K562 (cell line): ENCODE measurements around the gene WBP1L. TPM values are rescaled to one million over a fixed set of nuclear protein-coding genes. Genes with fewer than 3 reads are reported as not detected.

Source experiments
- ATAC-seq: fragments of 200-7000 bp; cut with Tn5 transposase; 3 replicates; pipeline ENCODE4 v1.9.1; 2020; ENCODE audit warnings: moderate library complexity
- BruUV-seq: library from RNA; stranded (reverse); fragments of 400-500 nt; replicated peaks from 2 replicates; lab custom pipeline; 2021; lab: Mats Ljungman, UMichigan
- CTCF ChIA-PET: fragments of 300-600 bp; formaldehyde crosslinking; extraction: SDS; loops from one replicate; lab custom pipeline; 2021; ENCODE audit warnings: low intra/inter-chr PET ratio; lab: Yijun Ruan, JAX
- POLR2A ChIA-PET: fragments of 300-600, 350-650 bp; sonication (Branson Sonifier 250); formaldehyde crosslinking; extraction: SDS; loops from one replicate; lab custom pipeline; 2021; ENCODE audit warnings: antibody characterized with exemption, inconsistent platforms; lab: Yijun Ruan, JAX
- DNase-seq, 4 experiments: peaks; one replicate each; pipeline versions ENCODE4 v3.0.0 to v3.0.0-alpha.2; 2011 to 2018; ENCODE audit warnings: low spot score in 3 of 4, mixed read lengths in 3 of 4; ENCODE audit errors: extremely low read depth in 1 of 4
- FAIRE-seq: peaks from 2 replicates; lab custom pipeline; 2011; peaks lifted over from hg19 to GRCh38; lab: Jason Lieb, UNC
- H2AFZ ChIP-seq: 2 replicates; pipeline ENCODE4 v1.6.0; 2011; ENCODE audit warnings: low read depth, low read length, control low read depth, inconsistent platforms
- H3K27ac ChIP-seq: fragments of 200-600 bp; 3 replicates; pipeline ENCODE4 v1.8.0; 2011; ENCODE audit warnings: low read depth, mild to moderate bottlenecking, control low read depth, inconsistent platforms, low read length, moderate library complexity, mixed read lengths; ENCODE audit errors: extremely low read depth
- H3K27me3 ChIP-seq, 2 experiments: fragments of 300-600 bp in 1 of 2; 2 replicates in 1 of 2; 3 replicates in 1 of 2; pipeline versions ENCODE4 v1.6.0 to v1.8.0; 2011; ENCODE audit warnings: inconsistent platforms in 2 of 2, low read length in 2 of 2, mild to moderate bottlenecking in 1 of 2, mixed read lengths in 1 of 2, moderate library complexity in 1 of 2; ENCODE audit not compliant: control insufficient read depth in 2 of 2, insufficient read depth in 2 of 2
- H3K36me3 ChIP-seq: fragments of 300-600 bp; 3 replicates; pipeline ENCODE4 v1.8.0; 2011; ENCODE audit warnings: mild to moderate bottlenecking, low read length, inconsistent platforms; ENCODE audit not compliant: control insufficient read depth, insufficient read depth
- H3K4me1 ChIP-seq, 2 experiments: fragments of 200-600 bp in 1 of 2; replicated peaks in 1 of 2; 2 replicates in 1 of 2; 3 replicates in 1 of 2; pipeline versions ENCODE4 v1.5.1 to v1.8.0; 2011; ENCODE audit warnings: inconsistent platforms in 2 of 2, low read length in 2 of 2, mild to moderate bottlenecking in 1 of 2, mixed read lengths in 1 of 2, moderate library complexity in 1 of 2; ENCODE audit not compliant: control insufficient read depth in 2 of 2, insufficient read depth in 2 of 2
- H3K4me2 ChIP-seq: 2 replicates; pipeline ENCODE4 v1.6.1; 2011; ENCODE audit warnings: low read length, control low read depth, inconsistent platforms, mixed read lengths; ENCODE audit not compliant: insufficient read depth
- H3K4me3 ChIP-seq: fragments of 200-600 bp; sonication (generic), shearing (Covaris generic); 2 replicates; pipeline ENCODE4 v1.5.1; 2016; ENCODE audit warnings: control low read depth, inconsistent platforms
- H3K79me2 ChIP-seq: fragments of 200-600 bp; 3 replicates; pipeline ENCODE4 v1.8.0; 2011; ENCODE audit warnings: low read length, inconsistent platforms; ENCODE audit not compliant: control insufficient read depth, insufficient read depth
- H3K9ac ChIP-seq, 2 experiments: 2 replicates each; pipeline versions ENCODE4 v1.6.0 to v1.6.1; 2011; ENCODE audit warnings: low read depth in 2 of 2, low read length in 2 of 2, control low read depth in 1 of 2, inconsistent platforms in 1 of 2, mild to moderate bottlenecking in 1 of 2, mixed read lengths in 1 of 2; ENCODE audit not compliant: insufficient read depth in 1 of 2
- H3K9me1 ChIP-seq: one replicate; pipeline ENCODE4 v1.6.0; 2011; ENCODE audit warnings: inconsistent platforms, mild to moderate bottlenecking, low read length, moderate library complexity; ENCODE audit not compliant: control insufficient read depth, insufficient read depth
- H3K9me3 ChIP-seq: replicated peaks from 2 replicates; pipeline ENCODE4 v1.5.1; 2011; ENCODE audit warnings: low read depth, low read length, inconsistent platforms; ENCODE audit not compliant: control insufficient read depth, insufficient read depth
- H4K20me1 ChIP-seq: replicated peaks from 2 replicates; pipeline ENCODE4 v1.6.1; 2011; ENCODE audit warnings: low read length, inconsistent platforms, mixed read lengths; ENCODE audit not compliant: control insufficient read depth, insufficient read depth
- CREBBP ChIP-seq: IDR thresholded peaks from one replicate; pipeline ENCODE4 v1.6.1; 2012; ENCODE audit warnings: low read depth, mild to moderate bottlenecking, control low read depth, inconsistent platforms, low read length
- MEIS2 ChIP-seq: fragments of 450-650 bp; IDR thresholded peaks from 2 replicates; pipeline ENCODE4 v1.6.1; 2014; ENCODE audit warnings: mild to moderate bottlenecking; ENCODE audit not compliant: partially characterized antibody
- NFXL1 ChIP-seq: fragments of 450-650 bp; formaldehyde crosslinking; IDR thresholded peaks from 2 replicates; pipeline ENCODE4 v1.4.0; 2021; ENCODE audit warnings: mild to moderate bottlenecking
- RBM15 ChIP-seq: fragments of 200-400 bp; formaldehyde crosslinking; IDR thresholded peaks from 2 replicates; pipeline ENCODE4 v1.6.1; 2018; ENCODE audit warnings: mild to moderate bottlenecking, low read length, moderate library complexity; ENCODE audit not compliant: insufficient read depth
- ZBTB5 ChIP-seq: fragments of 450-650 bp; IDR thresholded peaks from 2 replicates; pipeline ENCODE4 v1.6.1; 2017; ENCODE audit warnings: antibody characterized with exemption
- ZNF778 ChIP-seq: fragments of 450-650 bp; formaldehyde crosslinking; IDR thresholded peaks from 2 replicates; pipeline ENCODE4 v1.4.0; 2020; ENCODE audit warnings: mild to moderate bottlenecking, moderate library complexity
- WGBS: fragments of 100-300 bp; shearing (Covaris generic); methylation state at CpG from one replicate; pipeline ENCODE4 v1.1.6; 2016; ENCODE audit warnings: low coverage, mixed read lengths; ENCODE audit not compliant: insufficient coverage; ENCODE audit errors: missing lambda C conversion rate; 5-methylcytosine and 5-hydroxymethylcytosine counted together
- in situ Hi-C: fragments of 300-500 bp; cut with MboI; formaldehyde crosslinking; loops from 4 replicates; pipeline ENCODE4 v1.15.0; 2018; ENCODE audit warnings: inconsistent platforms, mixed read lengths
- intact Hi-C: fragments of 100-400 bp; cut with micrococcal nuclease; formaldehyde crosslinking; loops from 2 replicates; pipeline ENCODE4 v1.14.2; 2022
- polyA plus RNA-seq, 8 experiments: library from polyadenylated mRNA; depleted of rRNA in 4 of 8; stranded (reverse) in 5 of 8; unstranded in 3 of 8; fragments of >200 nt; fragmentation: Nextera tagmentation in 2 of 8; fragmentation: Illumina TruSeq in 1 of 8; extraction: Ambion mirVana in 2 of 8; extraction: Trizol in 1 of 8; gene quantifications; 2 replicates each; pipeline versions ENCODE4 v1.2.1 to v1.2.3, GENCODE V29; 2011 to 2014; ENCODE audit warnings: inconsistent platforms in 1 of 8, missing spikeins in 1 of 8
- total RNA-seq, 7 experiments: library from RNA; depleted of rRNA in 6 of 7; stranded (reverse); fragments of >200 nt in 6 of 7; fragmentation: Illumina TruSeq in 2 of 7; extraction: Trizol in 2 of 7; gene quantifications; 2 replicates each; pipeline versions ENCODE4 v1.2.1 to v1.2.3, GENCODE V29; 2011 to 2021; ENCODE audit warnings: low replicate concordance in 1 of 7

Gene WBP1L
- total and polyA plus RNA-seq, 9 of the 15 experiments (the other 6 are each of a cell fraction or from before 2014, with no cell fraction given): 3.2 to 14.4 (median 11.3) TPM

GRCh38 chr10:102740229-102740628, 3.5 kb upstream of the WBP1L start (continued):
- TF ChIP-seq ZNF778 (CRISPR knock-in tag): no peak
- no peak for TF ChIP-seq CREBBP
- TF ChIP-seq RBM15: no peak
- TF ChIP-seq, all 486 proteins: peak for 0

GRCh38 chr10:102741726-102742237, 2.0 kb upstream of the WBP1L start:
- H3K4me3 ChIP-seq: no peak overlapping the region
- CTCF ChIA-PET: no interaction called here
- peaks cover 30% of the 10 kb centered on the region for H3K79me2 ChIP-seq
- no peaks in the 10 kb centered on the region for H3K27me3 ChIP-seq
- H4K20me1 ChIP-seq: no peaks in the 10 kb centered on the region
- FAIRE-seq: no peak
- no peaks in the 10 kb centered on the region for H3K9me3 ChIP-seq
- no peak overlapping the region for H3K27ac ChIP-seq
- BruUV-seq: no TSS peak
- no peak overlapping the region for H2AFZ ChIP-seq
- peak; percentile 59 for TF ChIP-seq MEIS2
- TF ChIP-seq ZBTB5: no peak
- TF ChIP-seq NFXL1 (CRISPR knock-in tag): no peak
- intact Hi-C loops (loop anchor here (5.0 kb wide), 3 partner anchors 36 to 161 kb away; no protein-coding TSS in a partner anchor), in situ Hi-C loops (no loop called here)
- H3K9ac ChIP-seq: no peak overlapping the region
- no peak for DNase-seq
- no peaks in the 10 kb centered on the region for H3K9me1 ChIP-seq
- ATAC-seq: no peak
- H3K4me1 ChIP-seq: peaks cover 13 to 41% of the 10 kb centered on the region in 2 experiments
- H3K36me3 ChIP-seq: peaks cover 8% of the 10 kb centered on the region; the same call in 2 of the 3 replicates
- H3K4me2 ChIP-seq: no peak overlapping the region
- WGBS: 10% methylated on average over 2 of the region's 2 CpGs
- POLR2A ChIA-PET: interaction anchor here (0.5 to 1.3 kb wide), 3 partner anchors 9 to 573 kb away, joined by 3 to 5 read pairs (median 3); no protein-coding TSS in a partner anchor
